GM23338 (cell line): ENCODE results near the gene PAIP1. TPM values are rescaled to one million over a fixed set of nuclear protein-coding genes. Genes with fewer than 3 reads are reported as not detected.

Experiments used
- ATAC-seq: fragments of 200-7000 bp; cut with Tn5 transposase; 3 replicates; pipeline ENCODE4 v1.9.1; 2020
- DNase-seq: peaks from one replicate; pipeline ENCODE4 v3.0.0-alpha.2; 2015; ENCODE audit warnings: low spot score
- H2AFZ ChIP-seq: fragments of 200-600 bp; sonication (generic); 2 replicates; pipeline ENCODE4 v1.8.0; 2016; ENCODE audit warnings: antibody characterized with exemption, mild to moderate bottlenecking, moderate library complexity
- H3F3A ChIP-seq: fragments of 200-600 bp; sonication (generic); replicated peaks from 2 replicates; pipeline ENCODE4 v1.8.0; 2017; ENCODE audit warnings: antibody characterized with exemption, mixed run types, low read depth
- H3K27ac ChIP-seq: fragments of 200-600 bp; sonication (generic); 2 replicates; pipeline ENCODE4 v1.6.1; 2016; ENCODE audit warnings: low read depth
- H3K27me3 ChIP-seq: fragments of 200-600 bp; sonication (generic); 2 replicates; pipeline ENCODE4 v1.8.0; 2016; ENCODE audit warnings: mild to moderate bottlenecking, mixed run types, moderate library complexity; ENCODE audit not compliant: insufficient read depth
- H3K36me3 ChIP-seq: fragments of 200-600 bp; sonication (generic); 2 replicates; pipeline ENCODE4 v1.8.0; 2016; ENCODE audit warnings: mild to moderate bottlenecking; ENCODE audit not compliant: insufficient read depth
- H3K4me1 ChIP-seq: fragments of 200-600 bp; sonication (generic); 2 replicates; pipeline ENCODE4 v1.8.0; 2016; ENCODE audit warnings: mild to moderate bottlenecking, moderate library complexity; ENCODE audit not compliant: insufficient read depth
- H3K4me2 ChIP-seq: fragments of 200-600 bp; sonication (generic); 2 replicates; pipeline ENCODE4 v1.7.1; 2017; ENCODE audit warnings: mixed run types
- H3K4me3 ChIP-seq: fragments of 200-600 bp; sonication (generic); 2 replicates; pipeline ENCODE4 v1.6.1; 2016; ENCODE audit warnings: mixed run types
- H3K79me2 ChIP-seq: fragments of 200-600 bp; sonication (generic); replicated peaks from 2 replicates; pipeline ENCODE4 v1.8.0; 2017; ENCODE audit warnings: mild to moderate bottlenecking; ENCODE audit not compliant: insufficient read depth
- H3K9me2 ChIP-seq: fragments of 200-600 bp; sonication (generic); 2 replicates; pipeline ENCODE4 v1.8.0; 2017; ENCODE audit not compliant: insufficient read depth
- H4K20me1 ChIP-seq: fragments of 200-600 bp; sonication (generic); replicated peaks from 2 replicates; pipeline ENCODE4 v1.8.0; 2017; ENCODE audit warnings: mild to moderate bottlenecking; ENCODE audit not compliant: insufficient read depth
- H3K27ac Mint-ChIP-seq: 2 replicates; pipeline ENCODE4 v1.8.0; 2020; ENCODE audit warnings: inconsistent platforms, mild to moderate bottlenecking, moderate library complexity, mixed read lengths
- H3K27me3 Mint-ChIP-seq: 3 replicates; pipeline ENCODE4 v1.8.0; 2022; ENCODE audit warnings: low read depth, mild to moderate bottlenecking, moderate library complexity, mixed read lengths, inconsistent platforms; ENCODE audit not compliant: insufficient read depth, poor library complexity
- H3K36me3 Mint-ChIP-seq: 3 replicates; pipeline ENCODE4 v1.8.0; 2021; ENCODE audit warnings: low read depth, mild to moderate bottlenecking, inconsistent platforms, moderate library complexity, mixed read lengths
- H3K4me1 Mint-ChIP-seq: 3 replicates; pipeline ENCODE4 v1.8.0; 2020; ENCODE audit warnings: mild to moderate bottlenecking, inconsistent platforms, mixed read lengths
- H3K4me3 Mint-ChIP-seq: 3 replicates; pipeline ENCODE4 v1.8.0; 2021; ENCODE audit warnings: moderate library complexity, mild to moderate bottlenecking, inconsistent platforms, mixed read lengths
- H3K9me3 Mint-ChIP-seq: 3 replicates; pipeline ENCODE4 v1.8.0; 2020; ENCODE audit warnings: moderate library complexity, mild to moderate bottlenecking, inconsistent platforms, mixed read lengths
- CREB1 ChIP-seq: fragments of 250-450 bp; sonication (Bioruptor Pico); IDR thresholded peaks from 2 replicates; pipeline ENCODE4 v1.5.0; 2020; ENCODE audit warnings: low read depth, mild to moderate bottlenecking, moderate library complexity
- CTCF ChIP-seq, 2 experiments: fragments of 200-600 bp in 1 of 2; sonication (generic) in 1 of 2; conservative IDR thresholded peaks; 2 replicates each; pipeline versions ENCODE4 v1.5.1 to v1.6.1; 2016 to 2017; ENCODE audit warnings: antibody characterized with exemption in 2 of 2, low read depth in 2 of 2, mild to moderate bottlenecking in 2 of 2, moderate library complexity in 1 of 2
- ETS1 ChIP-seq: IDR thresholded peaks from 2 replicates; pipeline ENCODE4 v1.6.1; 2016; ENCODE audit warnings: antibody characterized with exemption
- EZH2 ChIP-seq: fragments of 200-600 bp; sonication (generic); IDR thresholded peaks from one replicate; pipeline ENCODE4 v1.8.0; 2017; ENCODE audit warnings: antibody characterized with exemption, mild to moderate bottlenecking, low read depth; ENCODE audit not compliant: unreplicated experiment
- EZH2phosphoT487 ChIP-seq: fragments of 200-600 bp; sonication (generic); IDR thresholded peaks from one replicate; pipeline ENCODE4 v1.8.1; 2018; ENCODE audit warnings: antibody characterized with exemption; ENCODE audit not compliant: unreplicated experiment
- JUNB ChIP-seq: IDR thresholded peaks from one replicate; pipeline ENCODE4 v1.6.1; 2016; ENCODE audit warnings: antibody characterized with exemption; ENCODE audit not compliant: unreplicated experiment
- NANOG ChIP-seq: IDR thresholded peaks from 2 replicates; pipeline ENCODE4 v1.6.1; 2016; ENCODE audit warnings: antibody characterized with exemption, borderline replicate concordance
- POLR2AphosphoS5 ChIP-seq: IDR thresholded peaks from 2 replicates; pipeline ENCODE4 v1.6.1; 2016; ENCODE audit warnings: antibody characterized with exemption, low read depth
- REST ChIP-seq: IDR thresholded peaks from one replicate; pipeline ENCODE4 v1.6.1; 2018; ENCODE audit warnings: antibody characterized with exemption; ENCODE audit not compliant: unreplicated experiment
- STAT1 ChIP-seq: IDR thresholded peaks from one replicate; pipeline ENCODE4 v1.6.1; 2016; ENCODE audit warnings: antibody characterized with exemption; ENCODE audit not compliant: unreplicated experiment
- ZNF114 ChIP-seq: fragments of 250-450 bp; sonication (Bioruptor Pico); IDR thresholded peaks from 2 replicates; pipeline ENCODE4 v1.5.0; 2020; ENCODE audit warnings: mild to moderate bottlenecking, moderate library complexity
- ZNF331 ChIP-seq: fragments of 250-450 bp; sonication (Bioruptor Pico); IDR thresholded peaks from 2 replicates; pipeline ENCODE4 v1.5.0; 2020; ENCODE audit warnings: low read depth, mild to moderate bottlenecking, moderate library complexity
- ZNF462 ChIP-seq: fragments of 250-450 bp; sonication (Bioruptor Pico); IDR thresholded peaks from 2 replicates; pipeline ENCODE4 v1.5.0; 2020; ENCODE audit warnings: mild to moderate bottlenecking, moderate library complexity
- polyA plus RNA-seq: library from polyadenylated mRNA; unstranded; fragments of >200 nt; fragmentation: Nextera tagmentation; extraction: Ambion mirVana; gene quantifications from 2 replicates; pipeline ENCODE4 v1.2.1, GENCODE V29; 2016
- total RNA-seq: library from RNA; depleted of rRNA; stranded (reverse); fragments of >200 nt; shearing (Covaris generic); gene quantifications from 2 replicates; pipeline ENCODE4 v1.2.3, GENCODE V29; 2014

PAIP1 gene
- total and polyA plus RNA-seq, 2 experiments from 2014 or later = 108 to 140 TPM

- TF ChIP-seq CREB1 = no peak
- TF ChIP-seq JUNB = no peak
- TF ChIP-seq EZH2 = no peak
Measured at GRCh38 chr5:43572357-43572756, 15.5 kb upstream of the PAIP1 start (continued).

- no peaks in the 10 kb centered on the region for H3K9me3 Mint-ChIP-seq
- TF ChIP-seq EZH2phosphoT487 (no peak), JUNB (no peak), ZNF331 (CRISPR knock-in tag) (no peak), CREB1 (no peak), POLR2AphosphoS5 (no peak), ZNF114 (CRISPR knock-in tag) (no peak), REST (no peak), EZH2 (no peak), STAT1 (no peak), ZNF462 (CRISPR knock-in tag) (no peak), ETS1 (no peak), CTCF (conservative IDR thresholded peaks at IDR 0.05; ENCODE audit: low read depth in 2 of 2) (no peak), NANOG (no peak)
- Histone ChIP-seq H3K27ac (no peak overlapping the region), H3F3A (no peaks in the 10 kb centered on the region), H3K9me2 (peaks cover 6% of the 10 kb centered on the region; the same call in 1 of the 2 replicates), H4K20me1 (no peaks in the 10 kb centered on the region; the same call in 1 of the 2 replicates), H3K79me2 (no peaks in the 10 kb centered on the region), H3K27me3 (no peaks in the 10 kb centered on the region), H3K36me3 (no peaks in the 10 kb centered on the region), H2AFZ (no peak overlapping the region), H3K4me1 (no peaks in the 10 kb centered on the region), H3K4me2 (no peak overlapping the region), H3K4me3 (no peak overlapping the region)
- peaks cover 2% of the 10 kb centered on the region; the same call in 1 of the 3 replicates for H3K4me1 Mint-ChIP-seq
- H3K27me3 Mint-ChIP-seq = no peaks in the 10 kb centered on the region
- ATAC-seq (no peak), DNase-seq (no peak)
- H3K4me3 Mint-ChIP-seq = no peak overlapping the region
- peaks cover 7% of the 10 kb centered on the region; the same call in 2 of the 3 replicates for H3K36me3 Mint-ChIP-seq
- H3K27ac Mint-ChIP-seq = no peak overlapping the region
Measured at GRCh38 chr5:43571237-43571636, 14.4 kb upstream of the PAIP1 start.
